NCI-H2029 (cell line): ENCODE data around the gene MTHFD2.
A peak's percentile ranks its signal among the peaks of the same experiment; 100 is the strongest.

Source experiments
- DNase-seq: peaks from one replicate; lab custom pipeline; 2025; lab: John Stamatoyannopoulos, UW

The MTHFD2 gene

DNA sequence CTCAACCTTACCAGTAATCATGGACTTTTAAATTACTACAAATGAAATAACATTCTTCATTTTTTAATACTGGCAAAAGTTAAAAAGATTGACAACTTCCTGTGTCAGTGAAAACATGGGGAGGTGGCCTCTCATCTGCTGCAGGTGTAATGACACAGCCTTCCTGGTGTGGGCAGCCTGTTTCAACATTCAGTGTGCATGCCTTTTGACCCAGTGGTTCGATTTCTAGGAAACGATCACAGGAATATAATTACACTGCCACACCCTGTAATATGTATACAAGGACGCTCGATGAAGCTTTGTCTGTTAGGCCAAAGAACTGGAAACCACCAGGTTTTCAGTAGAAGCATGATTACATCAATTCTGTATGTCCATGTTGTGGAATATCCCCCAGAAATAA lies 68.7 kb downstream of the MTHFD2 start:
- DNase-seq, result peak; percentile 14
